HEK293 (cell line): ENCODE data around the gene SPINT2.

Experiments
- KLF16 ChIP-seq: fragments of 450-650 bp; formaldehyde crosslinking; IDR thresholded peaks from 2 replicates; pipeline ENCODE4 v1.5.1; 2017; ENCODE audit warnings: missing biosample characterization, missing genetic modification characterization
- OVOL3 ChIP-seq: fragments of 450-650 bp; formaldehyde crosslinking; IDR thresholded peaks from 2 replicates; pipeline ENCODE4 v1.5.1; 2016; ENCODE audit warnings: missing biosample characterization, missing genetic modification characterization
- TCF7L2 ChIP-seq: IDR thresholded peaks from 2 replicates; pipeline ENCODE4 v1.6.1; 2011; ENCODE audit warnings: low read depth, mild to moderate bottlenecking, inconsistent platforms, low read length, moderate library complexity, borderline replicate concordance
- ZBTB21 ChIP-seq: fragments of 450-650 bp; formaldehyde crosslinking; IDR thresholded peaks from 2 replicates; pipeline ENCODE4 v1.5.1; 2017; ENCODE audit warnings: missing biosample characterization, missing genetic modification characterization
- ZBTB8A ChIP-seq: fragments of 450-650 bp; formaldehyde crosslinking; IDR thresholded peaks from 2 replicates; pipeline ENCODE4 v1.5.1; 2016; ENCODE audit warnings: missing biosample characterization, missing genetic modification characterization
- ZNF239 ChIP-seq: fragments of 450-650 bp; formaldehyde crosslinking; IDR thresholded peaks from 2 replicates; pipeline ENCODE4 v1.5.1; 2016; ENCODE audit warnings: missing biosample characterization, missing genetic modification characterization
- ZNF391 ChIP-seq: fragments of 450-650 bp; formaldehyde crosslinking; IDR thresholded peaks from 2 replicates; pipeline ENCODE4 v1.5.1; 2016; ENCODE audit warnings: low read depth, missing biosample characterization, missing genetic modification characterization, borderline replicate concordance
- ZNF768 ChIP-seq: fragments of 450-650 bp; formaldehyde crosslinking; IDR thresholded peaks from 2 replicates; pipeline ENCODE4 v1.5.1; 2018; ENCODE audit warnings: missing biosample characterization, mild to moderate bottlenecking, missing genetic modification characterization
- ZNF776 ChIP-seq: fragments of 450-650 bp; formaldehyde crosslinking; IDR thresholded peaks from 2 replicates; pipeline ENCODE4 v1.5.0; 2017; ENCODE audit warnings: missing biosample characterization, missing genetic modification characterization, borderline replicate concordance
- TF ChIP-seq, protein P1 (sequence below): fragments of 450-650 bp; formaldehyde crosslinking; IDR thresholded peaks from 2 replicates; pipeline ENCODE4 v1.5.1; 2016; ENCODE audit warnings: missing biosample characterization, missing genetic modification characterization
- TF ChIP-seq, protein P2 (sequence below): fragments of 450-650 bp; formaldehyde crosslinking; IDR thresholded peaks from 2 replicates; pipeline ENCODE4 v1.5.1; 2016; ENCODE audit warnings: missing biosample characterization, missing genetic modification characterization
- TF ChIP-seq, protein P3 (sequence below): fragments of 450-650 bp; formaldehyde crosslinking; IDR thresholded peaks from 2 replicates; pipeline ENCODE4 v1.5.1; 2017; ENCODE audit warnings: missing biosample characterization, missing genetic modification characterization
- TF ChIP-seq, protein P4 (sequence below): fragments of 450-650 bp; formaldehyde crosslinking; IDR thresholded peaks from 2 replicates; pipeline ENCODE4 v1.5.1; 2016; ENCODE audit warnings: missing biosample characterization, missing genetic modification characterization
- TF ChIP-seq, protein P5 (sequence below): fragments of 450-650 bp; IDR thresholded peaks from 2 replicates; pipeline ENCODE4 v1.5.1; 2018; ENCODE audit warnings: missing biosample characterization, mild to moderate bottlenecking, missing genetic modification characterization

DNA sequence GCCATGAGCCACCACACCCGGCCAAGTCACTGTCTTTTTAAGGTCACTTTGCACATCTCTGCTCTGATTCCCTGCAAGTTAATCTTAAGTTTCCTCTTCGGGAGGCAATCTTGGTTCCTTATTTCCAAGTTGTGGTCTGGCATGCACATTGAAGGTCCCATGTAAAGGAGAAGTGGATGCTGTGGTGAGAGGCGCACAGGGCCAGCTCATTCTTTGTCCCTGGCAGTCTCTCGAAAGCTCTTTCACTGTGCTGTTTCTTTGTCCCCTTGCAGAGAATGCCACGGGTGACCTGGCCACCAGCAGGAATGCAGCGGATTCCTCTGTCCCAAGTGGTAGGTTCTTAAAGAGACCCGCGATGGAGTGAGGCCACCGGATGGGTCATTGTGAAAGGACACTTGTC, 23.2 kb downstream of the SPINT2 start:
- TF ChIP-seq, protein P1, sequence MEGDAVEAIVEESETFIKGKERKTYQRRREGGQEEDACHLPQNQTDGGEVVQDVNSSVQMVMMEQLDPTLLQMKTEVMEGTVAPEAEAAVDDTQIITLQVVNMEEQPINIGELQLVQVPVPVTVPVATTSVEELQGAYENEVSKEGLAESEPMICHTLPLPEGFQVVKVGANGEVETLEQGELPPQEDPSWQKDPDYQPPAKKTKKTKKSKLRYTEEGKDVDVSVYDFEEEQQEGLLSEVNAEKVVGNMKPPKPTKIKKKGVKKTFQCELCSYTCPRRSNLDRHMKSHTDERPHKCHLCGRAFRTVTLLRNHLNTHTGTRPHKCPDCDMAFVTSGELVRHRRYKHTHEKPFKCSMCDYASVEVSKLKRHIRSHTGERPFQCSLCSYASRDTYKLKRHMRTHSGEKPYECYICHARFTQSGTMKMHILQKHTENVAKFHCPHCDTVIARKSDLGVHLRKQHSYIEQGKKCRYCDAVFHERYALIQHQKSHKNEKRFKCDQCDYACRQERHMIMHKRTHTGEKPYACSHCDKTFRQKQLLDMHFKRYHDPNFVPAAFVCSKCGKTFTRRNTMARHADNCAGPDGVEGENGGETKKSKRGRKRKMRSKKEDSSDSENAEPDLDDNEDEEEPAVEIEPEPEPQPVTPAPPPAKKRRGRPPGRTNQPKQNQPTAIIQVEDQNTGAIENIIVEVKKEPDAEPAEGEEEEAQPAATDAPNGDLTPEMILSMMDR (tag by site-specific recombination) = no peak
- TF ChIP-seq, protein P2, sequence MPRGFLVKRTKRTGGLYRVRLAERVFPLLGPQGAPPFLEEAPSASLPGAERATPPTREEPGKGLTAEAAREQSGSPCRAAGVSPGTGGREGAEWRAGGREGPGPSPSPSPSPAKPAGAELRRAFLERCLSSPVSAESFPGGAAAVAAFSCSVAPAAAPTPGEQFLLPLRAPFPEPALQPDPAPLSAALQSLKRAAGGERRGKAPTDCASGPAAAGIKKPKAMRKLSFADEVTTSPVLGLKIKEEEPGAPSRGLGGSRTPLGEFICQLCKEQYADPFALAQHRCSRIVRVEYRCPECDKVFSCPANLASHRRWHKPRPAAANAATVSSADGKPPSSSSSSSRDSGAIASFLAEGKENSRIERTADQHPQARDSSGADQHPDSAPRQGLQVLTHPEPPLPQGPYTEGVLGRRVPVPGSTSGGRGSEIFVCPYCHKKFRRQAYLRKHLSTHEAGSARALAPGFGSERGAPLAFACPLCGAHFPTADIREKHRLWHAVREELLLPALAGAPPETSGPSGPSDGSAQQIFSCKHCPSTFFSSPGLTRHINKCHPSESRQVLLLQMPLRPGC (tag by site-specific recombination) = no peak
- TF ChIP-seq ZNF391 (tag by site-specific recombination) (no peak), ZNF768 (tag by site-specific recombination) (no peak), ZNF239 (no peak), ZBTB8A (tag by site-specific recombination) (no peak), ZNF776 (no peak), OVOL3 (tag by site-specific recombination) (no peak), ZBTB21 (no peak), TCF7L2 (no peak), KLF16 (tag by site-specific recombination) (no peak)
- TF ChIP-seq, protein P3, sequence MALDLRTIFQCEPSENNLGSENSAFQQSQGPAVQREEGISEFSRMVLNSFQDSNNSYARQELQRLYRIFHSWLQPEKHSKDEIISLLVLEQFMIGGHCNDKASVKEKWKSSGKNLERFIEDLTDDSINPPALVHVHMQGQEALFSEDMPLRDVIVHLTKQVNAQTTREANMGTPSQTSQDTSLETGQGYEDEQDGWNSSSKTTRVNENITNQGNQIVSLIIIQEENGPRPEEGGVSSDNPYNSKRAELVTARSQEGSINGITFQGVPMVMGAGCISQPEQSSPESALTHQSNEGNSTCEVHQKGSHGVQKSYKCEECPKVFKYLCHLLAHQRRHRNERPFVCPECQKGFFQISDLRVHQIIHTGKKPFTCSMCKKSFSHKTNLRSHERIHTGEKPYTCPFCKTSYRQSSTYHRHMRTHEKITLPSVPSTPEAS (tag by site-specific recombination) = no peak
- TF ChIP-seq, protein P4, sequence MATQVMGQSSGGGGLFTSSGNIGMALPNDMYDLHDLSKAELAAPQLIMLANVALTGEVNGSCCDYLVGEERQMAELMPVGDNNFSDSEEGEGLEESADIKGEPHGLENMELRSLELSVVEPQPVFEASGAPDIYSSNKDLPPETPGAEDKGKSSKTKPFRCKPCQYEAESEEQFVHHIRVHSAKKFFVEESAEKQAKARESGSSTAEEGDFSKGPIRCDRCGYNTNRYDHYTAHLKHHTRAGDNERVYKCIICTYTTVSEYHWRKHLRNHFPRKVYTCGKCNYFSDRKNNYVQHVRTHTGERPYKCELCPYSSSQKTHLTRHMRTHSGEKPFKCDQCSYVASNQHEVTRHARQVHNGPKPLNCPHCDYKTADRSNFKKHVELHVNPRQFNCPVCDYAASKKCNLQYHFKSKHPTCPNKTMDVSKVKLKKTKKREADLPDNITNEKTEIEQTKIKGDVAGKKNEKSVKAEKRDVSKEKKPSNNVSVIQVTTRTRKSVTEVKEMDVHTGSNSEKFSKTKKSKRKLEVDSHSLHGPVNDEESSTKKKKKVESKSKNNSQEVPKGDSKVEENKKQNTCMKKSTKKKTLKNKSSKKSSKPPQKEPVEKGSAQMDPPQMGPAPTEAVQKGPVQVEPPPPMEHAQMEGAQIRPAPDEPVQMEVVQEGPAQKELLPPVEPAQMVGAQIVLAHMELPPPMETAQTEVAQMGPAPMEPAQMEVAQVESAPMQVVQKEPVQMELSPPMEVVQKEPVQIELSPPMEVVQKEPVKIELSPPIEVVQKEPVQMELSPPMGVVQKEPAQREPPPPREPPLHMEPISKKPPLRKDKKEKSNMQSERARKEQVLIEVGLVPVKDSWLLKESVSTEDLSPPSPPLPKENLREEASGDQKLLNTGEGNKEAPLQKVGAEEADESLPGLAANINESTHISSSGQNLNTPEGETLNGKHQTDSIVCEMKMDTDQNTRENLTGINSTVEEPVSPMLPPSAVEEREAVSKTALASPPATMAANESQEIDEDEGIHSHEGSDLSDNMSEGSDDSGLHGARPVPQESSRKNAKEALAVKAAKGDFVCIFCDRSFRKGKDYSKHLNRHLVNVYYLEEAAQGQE (tag by site-specific recombination) = no peak
- TF ChIP-seq, protein P5, sequence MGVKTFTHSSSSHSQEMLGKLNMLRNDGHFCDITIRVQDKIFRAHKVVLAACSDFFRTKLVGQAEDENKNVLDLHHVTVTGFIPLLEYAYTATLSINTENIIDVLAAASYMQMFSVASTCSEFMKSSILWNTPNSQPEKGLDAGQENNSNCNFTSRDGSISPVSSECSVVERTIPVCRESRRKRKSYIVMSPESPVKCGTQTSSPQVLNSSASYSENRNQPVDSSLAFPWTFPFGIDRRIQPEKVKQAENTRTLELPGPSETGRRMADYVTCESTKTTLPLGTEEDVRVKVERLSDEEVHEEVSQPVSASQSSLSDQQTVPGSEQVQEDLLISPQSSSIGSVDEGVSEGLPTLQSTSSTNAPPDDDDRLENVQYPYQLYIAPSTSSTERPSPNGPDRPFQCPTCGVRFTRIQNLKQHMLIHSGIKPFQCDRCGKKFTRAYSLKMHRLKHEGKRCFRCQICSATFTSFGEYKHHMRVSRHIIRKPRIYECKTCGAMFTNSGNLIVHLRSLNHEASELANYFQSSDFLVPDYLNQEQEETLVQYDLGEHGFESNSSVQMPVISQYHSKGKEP = no peak
